Colonic mucosa (tissue), 4 donors: ENCODE results near the gene ERI3. TPM values are rescaled to one million over a fixed set of nuclear protein-coding genes. Genes with fewer than 3 reads are reported as not detected.

ENCODE experiments used
- DNase-seq: peaks from one replicate; pipeline ENCODE4 v3.0.0-alpha.2; 2020
- H3K27ac ChIP-seq: fragments of 200-600 bp; one replicate; pipeline ENCODE4 v1.8.0; 2021
- H3K27me3 ChIP-seq: fragments of 200-600 bp; one replicate; pipeline ENCODE4 v1.8.0; 2021
- H3K36me3 ChIP-seq: fragments of 200-600 bp; one replicate; pipeline ENCODE4 v1.8.0; 2021
- H3K4me1 ChIP-seq: fragments of 200-600 bp; one replicate; pipeline ENCODE4 v1.8.0; 2021; ENCODE audit warnings: mild to moderate bottlenecking
- H3K4me3 ChIP-seq: fragments of 200-600 bp; one replicate; pipeline ENCODE4 v1.8.0; 2021
- H3K9ac ChIP-seq, 2 donors: one replicate each; pipeline ENCODE4 v1.7.0; 2013; ENCODE audit warnings: control low read depth in 2 of 2, low read depth in 2 of 2, low read length in 2 of 2
- H3K9me3 ChIP-seq: fragments of 200-600 bp; one replicate; pipeline ENCODE4 v1.8.0; 2021
- CTCF ChIP-seq: fragments of 200-600 bp; IDR thresholded peaks from one replicate; pipeline ENCODE4 v1.8.0; 2022; ENCODE audit warnings: antibody characterized with exemption, mild to moderate bottlenecking
- intact Hi-C: fragments of 100-400 bp; cut with DNase I; formaldehyde crosslinking; loops from one replicate; pipeline ENCODE4 v1.14.1; 2022
- total RNA-seq, 2 donors: library from RNA; stranded (reverse); fragmentation: NEBNext Ultra II Directional in 1 of 2; extraction: Animal tissue kit (Norgen Biotek cat#: 25700) in 1 of 2; gene quantifications; one replicate each; pipeline ENCODE4 v1.2.1, GENCODE V29; 2021
- donor health status: healthy.
- donor health status: DM: no; HTN: no; CAD: no.
- donor health status: DM: no; HTN: no; CAD: no.

Gene ERI3
- total RNA-seq, 2 donors from 2014 or later: 29.7 to 58.2 TPM

GRCh38 chr1:44296806-44297205, 58.3 kb downstream of the ERI3 start:
- Histone ChIP-seq H3K27me3 (no peaks in the 10 kb centered on the region), H3K9ac (no peak overlapping the region), H3K4me1 (peaks cover 14% of the 10 kb centered on the region), H3K27ac (no peak overlapping the region), H3K36me3 (no peaks in the 10 kb centered on the region), H3K4me3 (no peak overlapping the region), H3K9me3 (no peaks in the 10 kb centered on the region)
- TF ChIP-seq CTCF: no peak
- DNase-seq: no peak
- intact Hi-C loops: loop anchor here (5.0 kb wide), 1 partner anchor 60 kb away; no protein-coding TSS in a partner anchor

DNA sequence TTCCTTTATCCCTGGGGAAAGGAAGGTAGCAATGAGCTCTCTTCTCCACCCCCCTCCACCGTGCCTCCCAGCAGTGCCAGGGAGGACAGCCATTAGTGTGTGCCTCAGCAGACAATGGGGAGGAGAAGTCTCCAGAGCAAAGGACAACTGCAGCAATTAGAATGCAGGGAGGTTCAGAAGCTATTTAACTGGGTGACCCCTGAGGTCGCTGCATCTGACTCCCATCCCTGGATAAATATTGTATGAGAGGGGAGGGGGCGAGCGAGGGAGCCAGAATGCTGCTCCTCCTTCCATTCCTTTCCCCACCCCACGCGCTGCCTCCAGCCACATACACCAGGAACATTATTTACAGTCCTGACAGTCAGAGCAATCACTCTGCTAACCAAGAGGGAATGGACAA, 59.0 kb downstream of the ERI3 start:
- Histone ChIP-seq H3K4me1 (peaks cover 14% of the 10 kb centered on the region), H3K9ac (no peak overlapping the region), H3K36me3 (no peaks in the 10 kb centered on the region), H3K4me3 (no peak overlapping the region), H3K27ac (no peak overlapping the region), H3K9me3 (no peaks in the 10 kb centered on the region), H3K27me3 (no peaks in the 10 kb centered on the region)
- DNase-seq: no peak
- intact Hi-C loops: loop anchor here (5.0 kb wide), 1 partner anchor 59 kb away; no protein-coding TSS in a partner anchor
- TF ChIP-seq CTCF: no peak

GRCh38 chr1:44294588-44295007, 60.5 kb downstream of the ERI3 start:
- peak; percentile 76 for DNase-seq
- TF ChIP-seq CTCF: peak; percentile 56
- H3K9ac ChIP-seq: no peak overlapping the region
- intact Hi-C loops: loop anchor here (5.0 kb wide), 2 partner anchors 57 to 77 kb away; no protein-coding TSS in a partner anchor
- no peak overlapping the region for H3K27ac ChIP-seq
- peaks cover 14% of the 10 kb centered on the region for H3K4me1 ChIP-seq
- H3K27me3 ChIP-seq: no peaks in the 10 kb centered on the region
- H3K36me3 ChIP-seq: no peaks in the 10 kb centered on the region
- H3K9me3 ChIP-seq: no peaks in the 10 kb centered on the region
- no peak overlapping the region for H3K4me3 ChIP-seq

DNA sequence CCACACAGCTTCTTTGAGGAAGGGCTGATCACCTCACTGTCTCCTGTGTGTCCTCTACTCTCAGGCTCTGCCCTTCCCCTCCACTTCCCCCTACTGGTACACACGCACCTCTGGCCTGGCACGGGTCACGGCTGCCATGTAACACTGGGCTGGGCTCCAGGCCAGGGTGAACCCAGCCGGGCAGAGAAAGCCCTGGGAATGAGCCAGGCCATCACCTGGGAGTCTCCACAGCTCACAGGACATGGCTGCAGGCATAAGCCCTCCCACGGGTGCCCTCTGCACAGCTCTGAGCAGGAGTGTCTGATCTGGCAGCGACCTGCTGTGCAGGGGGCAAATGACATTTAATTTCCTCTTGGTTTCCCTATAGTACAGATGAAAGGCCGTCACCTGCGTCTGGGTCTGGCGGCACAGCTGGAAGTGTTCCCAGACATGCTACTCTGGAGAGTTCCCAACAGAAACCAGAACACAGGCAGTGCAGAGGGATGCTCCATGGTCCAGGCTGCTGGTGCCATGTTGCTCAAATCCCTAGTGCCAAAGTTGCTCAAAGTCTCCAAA, 61.2 kb downstream of the ERI3 start:
- peak; percentile 18 for TF ChIP-seq CTCF
- intact Hi-C loops: loop anchor here (5.0 kb wide), 1 partner anchor 77 kb away; no protein-coding TSS in a partner anchor
- H3K9ac ChIP-seq: peak overlapping the region in 1 of 2 donors; percentile 8

DNA sequence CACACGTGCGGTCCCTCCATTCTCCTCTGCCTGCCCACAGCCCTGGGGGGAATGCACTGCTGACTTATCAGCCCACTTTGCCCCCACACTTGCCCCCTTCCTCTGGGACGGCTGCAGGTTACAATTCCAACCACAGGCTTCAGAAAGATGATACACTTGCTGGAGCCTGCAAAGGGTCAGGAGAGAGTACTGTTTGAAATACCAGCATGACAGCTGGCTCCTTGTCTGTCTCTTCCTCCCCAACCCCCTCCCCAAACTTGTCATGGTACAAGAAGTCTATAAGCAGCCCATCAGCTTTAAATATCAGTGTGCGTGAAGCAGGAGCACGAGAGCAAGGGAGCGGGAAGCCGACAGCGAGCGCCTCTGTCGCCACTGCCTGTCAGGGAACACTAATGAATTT, 62.4 kb downstream of the ERI3 start:
- peaks cover 14% of the 10 kb centered on the region for H3K4me1 ChIP-seq
- H3K27me3 ChIP-seq: no peaks in the 10 kb centered on the region
- intact Hi-C loops: loop anchor here (5.0 kb wide), 1 partner anchor 75 kb away; no protein-coding TSS in a partner anchor
- no peaks in the 10 kb centered on the region for H3K9me3 ChIP-seq
- no peak overlapping the region for H3K27ac ChIP-seq
- H3K36me3 ChIP-seq: no peaks in the 10 kb centered on the region
- H3K4me3 ChIP-seq: no peak overlapping the region
- peak overlapping the region in 1 of 2 donors; percentile 17 for H3K9ac ChIP-seq
- TF ChIP-seq CTCF: no peak
- DNase-seq: no peak

More for the DNA sequence above, 61.2 kb downstream of the ERI3 start:
- H3K4me1 ChIP-seq: peaks cover 14% of the 10 kb centered on the region
- DNase-seq: peak; percentile 62
- peak overlapping the region; percentile 10 for H3K27ac ChIP-seq
- H3K36me3 ChIP-seq: no peaks in the 10 kb centered on the region
- no peaks in the 10 kb centered on the region for H3K27me3 ChIP-seq
- no peaks in the 10 kb centered on the region for H3K9me3 ChIP-seq
- H3K4me3 ChIP-seq: no peak overlapping the region
